ENCODE measurements around the gene SPRR1A. TPM values are rescaled to one million over a fixed set of nuclear protein-coding genes. Genes with fewer than 3 reads are reported as not detected.

The SPRR1A gene
- polyA plus RNA-seq, 5 donors, result not detected

DNA sequence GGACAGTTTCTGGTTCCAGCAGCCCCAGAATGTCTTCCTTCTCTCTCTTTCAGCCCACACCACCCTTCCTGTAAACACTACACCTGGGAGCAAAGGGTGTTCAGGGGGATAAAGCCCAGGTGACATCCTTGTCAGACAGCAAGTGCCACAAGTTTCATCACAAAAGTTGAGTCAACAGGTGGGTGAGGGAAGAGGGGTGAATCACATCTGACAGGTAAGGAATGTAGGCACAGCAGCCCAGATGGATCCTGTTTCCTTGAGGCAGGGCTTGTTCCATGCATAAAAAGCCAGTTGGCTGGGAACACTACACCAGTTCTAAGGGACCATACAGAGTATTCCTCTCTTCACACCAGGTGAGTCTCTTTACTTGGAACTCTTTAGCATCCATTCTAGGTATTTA, 47.0 kb downstream of the SPRR1A start, which contains the start of gene SPRR1B:
Gene SPRR1B (plus strand): TSS at position 309 of the 400 bp plus-strand sequence. CDS start 1,143 bp downstream, outside the sequence.
- no peak for DNase-seq

- no peak for DNase-seq
These were observed 48.2 kb downstream of the SPRR1A start for GRCh38 chr1:153032073-153032472.

- no peak for DNase-seq
These were observed 48.9 kb downstream of the SPRR1A start for GRCh38 chr1:153032677-153033308.

DNA sequence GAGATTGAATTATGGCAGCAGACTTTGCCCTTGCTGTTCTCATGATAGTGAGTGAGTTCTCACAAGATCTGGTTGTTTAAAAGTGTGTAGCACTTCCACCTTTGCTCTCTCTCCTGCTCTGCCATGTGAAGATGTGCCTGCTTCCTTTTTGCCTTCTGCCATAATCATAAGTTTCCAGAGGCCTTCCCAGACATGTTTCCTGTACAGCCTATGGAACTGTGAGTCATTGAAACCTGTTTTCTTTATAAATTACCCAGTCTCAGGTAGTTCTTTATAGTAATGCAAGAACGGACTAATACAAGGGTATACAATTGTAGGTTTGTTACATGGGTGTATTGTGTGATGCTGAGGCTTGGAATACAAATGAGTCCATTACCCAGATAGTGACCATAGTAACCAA, 51.3 kb downstream of the SPRR1A start:
- no peak for DNase-seq

Other genes starting within 250 kb of the SPRR1A start
- gene KPRP, start 226.1 kb upstream of the SPRR1A start, polyA plus RNA-seq (ENCODE audit: insufficient read depth in 1 of 5, insufficient read length in 5 of 5, low replicate concordance in 1 of 5), result not detected
- gene LCE1F, start 208.9 kb upstream of the SPRR1A start, polyA plus RNA-seq (ENCODE audit: insufficient read depth in 1 of 5, insufficient read length in 5 of 5, low replicate concordance in 1 of 5), result not detected
- not detected for gene LCE1E, start 197.8 kb upstream of the SPRR1A start, polyA plus RNA-seq (ENCODE audit: insufficient read depth in 1 of 5, insufficient read length in 5 of 5, low replicate concordance in 1 of 5)
- not detected for gene LCE1D, start 187.4 kb upstream of the SPRR1A start, polyA plus RNA-seq (ENCODE audit: insufficient read depth in 1 of 5, insufficient read length in 5 of 5, low replicate concordance in 1 of 5)
- gene LCE1C, start 177.4 kb upstream of the SPRR1A start, polyA plus RNA-seq (ENCODE audit: insufficient read depth in 1 of 5, insufficient read length in 5 of 5, low replicate concordance in 1 of 5), result not detected
- gene LCE1B, start 172.1 kb upstream of the SPRR1A start, polyA plus RNA-seq (ENCODE audit: insufficient read depth in 1 of 5, insufficient read length in 5 of 5, low replicate concordance in 1 of 5), result not detected
- gene LCE1A, start 156.6 kb upstream of the SPRR1A start, polyA plus RNA-seq (ENCODE audit: insufficient read depth in 1 of 5, insufficient read length in 5 of 5, low replicate concordance in 1 of 5), result not detected
- not detected for gene LCE6A, start 141.2 kb upstream of the SPRR1A start, polyA plus RNA-seq (ENCODE audit: insufficient read depth in 1 of 5, insufficient read length in 5 of 5, low replicate concordance in 1 of 5)
- gene LCE7A, start 124.1 kb upstream of the SPRR1A start, polyA plus RNA-seq (ENCODE audit: insufficient read depth in 1 of 5, insufficient read length in 5 of 5, low replicate concordance in 1 of 5), result not detected
- gene SMCP, start 105.8 kb upstream of the SPRR1A start, polyA plus RNA-seq (ENCODE audit: insufficient read depth in 1 of 5, insufficient read length in 5 of 5, low replicate concordance in 1 of 5), result not detected
- gene IVL, start 75.5 kb upstream of the SPRR1A start, polyA plus RNA-seq (ENCODE audit: insufficient read depth in 1 of 5, insufficient read length in 5 of 5, low replicate concordance in 1 of 5), result not detected
- gene SPRR5, start 36.9 kb upstream of the SPRR1A start, polyA plus RNA-seq (ENCODE audit: insufficient read depth in 1 of 5, insufficient read length in 5 of 5, low replicate concordance in 1 of 5), result not detected
- not detected for gene SPRR4, start 13.4 kb upstream of the SPRR1A start, polyA plus RNA-seq (ENCODE audit: insufficient read depth in 1 of 5, insufficient read length in 5 of 5, low replicate concordance in 1 of 5)
- gene SPRR3, start 17.7 kb downstream of the SPRR1A start, polyA plus RNA-seq (ENCODE audit: insufficient read depth in 1 of 5, insufficient read length in 5 of 5, low replicate concordance in 1 of 5), result under 1 TPM in 3 of 5 donors, not detected in 2; 0.21 to 0.42 (median 0.27) TPM
- gene SPRR1B, start 47.1 kb downstream of the SPRR1A start, polyA plus RNA-seq (ENCODE audit: insufficient read depth in 1 of 5, insufficient read length in 5 of 5, low replicate concordance in 1 of 5), result not detected
- not detected for gene SPRR2D, start 57.0 kb downstream of the SPRR1A start, polyA plus RNA-seq (ENCODE audit: insufficient read depth in 1 of 5, insufficient read length in 5 of 5, low replicate concordance in 1 of 5)
- not detected for gene SPRR2A, start 73.4 kb downstream of the SPRR1A start, polyA plus RNA-seq (ENCODE audit: insufficient read depth in 1 of 5, insufficient read length in 5 of 5, low replicate concordance in 1 of 5)
- gene SPRR2B, start 87.5 kb downstream of the SPRR1A start, polyA plus RNA-seq (ENCODE audit: insufficient read depth in 1 of 5, insufficient read length in 5 of 5, low replicate concordance in 1 of 5), result not detected
- not detected for gene SPRR2E, start 110.4 kb downstream of the SPRR1A start, polyA plus RNA-seq (ENCODE audit: insufficient read depth in 1 of 5, insufficient read length in 5 of 5, low replicate concordance in 1 of 5)
- under 1 TPM in 3 of 5 donors, not detected in 2; 0.43 to 0.70 (median 0.64) TPM for gene SPRR2F, start 129.4 kb downstream of the SPRR1A start, polyA plus RNA-seq (ENCODE audit: insufficient read depth in 1 of 5, insufficient read length in 5 of 5, low replicate concordance in 1 of 5)
- gene SPRR2G, start 166.8 kb downstream of the SPRR1A start, polyA plus RNA-seq (ENCODE audit: insufficient read depth in 1 of 5, insufficient read length in 5 of 5, low replicate concordance in 1 of 5), result not detected
- not detected for gene LELP1, start 219.3 kb downstream of the SPRR1A start, polyA plus RNA-seq (ENCODE audit: insufficient read depth in 1 of 5, insufficient read length in 5 of 5, low replicate concordance in 1 of 5)
- not detected for gene PRR9, start 233.5 kb downstream of the SPRR1A start, polyA plus RNA-seq (ENCODE audit: insufficient read depth in 1 of 5, insufficient read length in 5 of 5, low replicate concordance in 1 of 5)